GM12874 (cell line): ENCODE results near the gene NRIP1.

Source experiments
- CTCF ChIP-seq: IDR thresholded peaks from 2 replicates; pipeline ENCODE4 v1.5.1; 2011; ENCODE audit warnings: low read depth, mild to moderate bottlenecking, control low read depth, low read length, moderate library complexity; ENCODE audit not compliant: insufficient read depth

NRIP1 gene

GRCh38 chr21:15011967-15012366 lies 52.8 kb downstream of the NRIP1 start:
- no peak for TF ChIP-seq CTCF

GRCh38 chr21:15010645-15011044 lies 54.2 kb downstream of the NRIP1 start:
- no peak for TF ChIP-seq CTCF

DNA sequence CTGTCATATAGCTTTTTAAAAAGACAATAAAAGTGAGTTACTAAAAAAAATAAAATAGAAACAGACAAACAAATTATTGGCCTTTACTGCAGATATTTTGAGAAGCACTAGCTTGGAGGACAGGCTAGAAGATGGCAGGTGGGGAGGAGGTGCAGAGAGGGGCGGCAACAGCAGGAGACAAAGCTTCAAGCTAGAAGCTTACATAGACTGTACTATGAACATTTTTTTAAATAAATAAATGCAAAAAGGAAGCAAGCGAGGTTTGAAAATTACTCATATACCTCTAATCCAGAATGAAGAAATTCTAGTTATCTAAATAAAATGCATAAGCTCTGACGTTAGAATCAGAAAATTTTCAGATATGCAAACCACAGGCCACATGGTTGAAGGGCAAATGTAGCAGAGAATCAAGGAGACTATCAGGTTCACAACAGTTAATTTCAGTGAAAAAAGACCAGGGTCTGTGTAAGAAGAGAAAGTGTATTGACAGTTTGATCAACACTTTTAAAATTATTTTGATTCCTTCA lies 54.9 kb downstream of the NRIP1 start:
- no peak for TF ChIP-seq CTCF

- no peak for TF ChIP-seq CTCF
Measured at GRCh38 chr21:15007716-15008296, 57.0 kb downstream of the NRIP1 start.

DNA sequence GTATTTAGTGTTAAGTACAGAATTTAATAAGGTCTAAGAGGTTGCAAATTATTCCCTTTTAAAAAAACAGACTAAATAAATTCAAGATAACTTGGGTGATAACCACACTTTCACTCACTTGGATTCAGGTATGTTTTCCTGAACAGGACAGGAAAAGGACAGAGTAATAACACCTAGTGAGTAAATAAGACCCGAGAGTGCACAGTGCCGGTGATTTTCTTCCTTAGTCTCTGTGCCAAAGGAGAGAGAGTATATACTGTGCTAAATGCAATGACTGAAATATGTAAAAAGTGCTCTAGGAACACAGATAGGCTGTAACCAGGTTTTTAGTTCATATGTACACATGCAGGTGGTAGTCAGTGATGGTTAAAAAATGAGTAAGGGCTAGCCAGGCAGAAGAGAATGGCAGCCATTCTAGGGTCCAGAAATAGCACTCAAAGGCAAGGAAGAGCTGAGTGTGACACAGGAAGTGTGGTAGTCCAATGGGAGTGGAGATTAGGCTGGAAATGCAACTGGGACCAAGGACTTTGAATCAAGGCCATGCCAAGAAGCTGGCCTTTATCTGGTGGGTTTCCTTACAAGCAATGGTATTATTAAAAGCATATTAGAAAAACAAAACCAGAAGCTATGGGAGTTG lies 58.1 kb downstream of the NRIP1 start:
- TF ChIP-seq CTCF, result no peak

DNA sequence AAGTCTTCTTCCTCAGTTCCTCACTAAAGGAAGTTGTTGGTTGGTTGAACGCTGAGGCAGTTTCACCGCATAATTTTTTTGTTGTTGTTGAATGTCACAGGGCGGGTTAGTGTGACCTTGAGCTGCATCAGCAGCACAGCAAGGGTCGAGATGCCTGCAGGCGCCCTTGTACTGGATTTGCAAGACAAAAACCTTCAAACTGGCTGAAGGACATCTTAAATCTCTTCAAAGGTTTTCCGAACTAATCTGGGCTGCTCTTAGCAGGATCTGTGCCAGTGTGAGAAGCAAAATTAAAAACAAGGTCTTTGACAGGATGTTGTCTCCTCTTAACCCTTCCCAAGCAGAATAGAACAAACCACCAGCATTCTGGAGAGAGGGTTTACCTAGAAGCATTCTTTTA lies 59.4 kb downstream of the NRIP1 start:
- TF ChIP-seq CTCF, result no peak

- TF ChIP-seq CTCF, result no peak
Measured at GRCh38 chr21:15004721-15005370, 60.0 kb downstream of the NRIP1 start.
